NCI-H82 treated with DMSO at 0.1 percent for 48 hours (cell line): ENCODE measurements around the gene CAPN1.
A peak's percentile ranks its signal among the peaks of the same experiment; 100 is the strongest.

ENCODE experiments used
- DNase-seq: peaks from one replicate; lab custom pipeline; 2025; ENCODE audit not compliant: unreplicated experiment; lab: John Stamatoyannopoulos, UW

The CAPN1 gene

GRCh38 chr11:65189191-65189590, 7.5 kb downstream of the CAPN1 start:
- no peak for DNase-seq

- DNase-seq = no peak
These were observed 12.8 kb downstream of the CAPN1 start for GRCh38 chr11:65194564-65194963.

GRCh38 chr11:65204143-65204542, 22.4 kb downstream of the CAPN1 start:
- no peak for DNase-seq

GRCh38 chr11:65204646-65205601, 23.2 kb downstream of the CAPN1 start:
- DNase-seq = peak; percentile 9

GRCh38 chr11:65205602-65205967, 23.9 kb downstream of the CAPN1 start:
- DNase-seq = no peak

GRCh38 chr11:65206441-65206841, 24.7 kb downstream of the CAPN1 start:
- no peak for DNase-seq

GRCh38 chr11:65206901-65207300, 25.2 kb downstream of the CAPN1 start:
- no peak for DNase-seq

- no peak for DNase-seq
These were observed 26.4 kb downstream of the CAPN1 start for GRCh38 chr11:65207918-65208784.

GRCh38 chr11:65208785-65209710, 27.3 kb downstream of the CAPN1 start:
- DNase-seq = no peak

GRCh38 chr11:65209711-65210360, 28.1 kb downstream of the CAPN1 start:
- DNase-seq = no peak

GRCh38 chr11:65210361-65210731, 28.6 kb downstream of the CAPN1 start:
- no peak for DNase-seq

- no peak for DNase-seq
These were observed 29.0 kb downstream of the CAPN1 start for GRCh38 chr11:65210748-65211147.

- DNase-seq = no peak
These were observed 29.8 kb downstream of the CAPN1 start for GRCh38 chr11:65211293-65212105.

GRCh38 chr11:65212226-65212801, 30.6 kb downstream of the CAPN1 start:
- no peak for DNase-seq

- DNase-seq = no peak
These were observed 31.8 kb downstream of the CAPN1 start for GRCh38 chr11:65213322-65214211.

- DNase-seq = no peak
These were observed 32.6 kb downstream of the CAPN1 start for GRCh38 chr11:65214212-65214845.

- no peak for DNase-seq
These were observed 33.8 kb downstream of the CAPN1 start for GRCh38 chr11:65215441-65216076.
